ENCODE data around the gene POU2F2.

GRCh38 chr19:42124386-42124901 lies 7.8 kb downstream of the POU2F2 start:
- no peak for TF ChIP-seq CTCF (IDR thresholded peaks at IDR 0.05)
- TF ChIP-seq POLR2A (IDR thresholded peaks at IDR 0.05), result no peak
